HG02981 (cell line): ENCODE results near the gene GPT2.
"Not testable (repeated sequence)": the region's sequence is repeated elsewhere in the genome, so short reads cannot be mapped to it uniquely, and the experiment has no call there.

Experiments used
- ATAC-seq: cut with Tn5 transposase; IDR thresholded peaks from one replicate; pipeline ENCODE4 v1.9.1; 2021; ENCODE audit warnings: mild to moderate bottlenecking, moderate library complexity; ENCODE audit not compliant: unreplicated experiment

Gene GPT2

GRCh38 chr16:46862555-46863447 is 21.4 kb upstream of the GPT2 start:
- no peak for ATAC-seq

DNA sequence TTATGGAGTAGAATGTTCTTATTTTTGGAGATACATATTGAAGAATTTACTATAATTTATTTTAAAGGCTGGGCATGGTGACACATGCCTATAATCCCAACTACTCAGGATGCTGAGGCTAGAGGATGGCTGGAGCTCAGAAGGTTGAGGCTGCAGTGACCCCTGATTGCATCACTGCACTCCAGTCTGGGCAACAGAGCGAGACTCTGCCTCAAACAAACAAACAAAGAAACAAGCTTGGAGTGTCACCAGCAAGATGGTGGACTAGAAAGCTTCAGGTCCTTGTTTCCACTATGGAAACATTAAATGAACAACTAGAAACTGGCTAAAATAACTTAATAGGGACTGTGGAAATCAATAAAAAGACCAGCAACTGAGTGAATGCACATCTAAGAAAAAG is 17.9 kb upstream of the GPT2 start:
- ATAC-seq, result no peak

GRCh38 chr16:46867486-46867885 is 16.7 kb upstream of the GPT2 start:
- not testable (repeated sequence) for ATAC-seq

- ATAC-seq, result not testable (repeated sequence)
Measured at GRCh38 chr16:46868891-46869290, 15.3 kb upstream of the GPT2 start.

DNA sequence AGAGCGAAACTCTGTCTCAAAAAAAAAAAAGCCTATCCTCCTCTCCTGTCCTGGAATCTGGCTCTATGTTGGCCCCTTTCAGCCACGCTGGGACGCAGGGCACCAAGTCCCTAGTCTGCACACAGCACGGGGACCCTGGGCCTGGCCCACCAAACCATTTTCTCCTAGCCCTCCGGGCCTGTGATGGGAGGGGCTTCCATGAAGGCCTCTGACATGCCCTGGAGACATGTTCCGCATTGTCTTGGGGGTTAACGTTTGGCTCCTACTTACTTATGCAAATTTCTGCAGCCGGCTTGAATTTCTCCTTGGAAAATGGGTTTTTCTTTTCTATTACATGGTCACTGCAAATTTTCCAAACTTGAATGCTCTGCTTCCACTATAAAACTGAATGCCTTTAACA is 12.6 kb upstream of the GPT2 start:
- ATAC-seq, result no peak

DNA sequence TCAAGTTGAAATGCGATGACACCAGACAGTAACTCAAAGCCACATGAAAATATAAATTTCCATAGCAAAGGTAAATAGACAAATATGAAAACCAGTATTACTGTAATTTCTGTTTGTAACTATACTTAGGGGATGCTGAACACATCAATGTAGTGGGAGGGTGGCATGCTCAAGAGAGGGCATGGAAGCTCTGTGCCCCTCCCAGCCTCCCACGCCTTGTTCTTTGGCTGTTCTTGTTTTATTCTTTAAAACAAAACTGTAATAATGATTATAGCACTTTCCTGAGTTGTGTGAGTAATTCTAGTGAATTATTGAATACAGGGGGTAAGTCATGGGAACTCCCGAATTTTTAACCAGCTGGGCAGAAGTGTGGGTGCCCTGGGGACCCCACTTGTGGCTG is 11.0 kb upstream of the GPT2 start:
- ATAC-seq, result no peak

DNA sequence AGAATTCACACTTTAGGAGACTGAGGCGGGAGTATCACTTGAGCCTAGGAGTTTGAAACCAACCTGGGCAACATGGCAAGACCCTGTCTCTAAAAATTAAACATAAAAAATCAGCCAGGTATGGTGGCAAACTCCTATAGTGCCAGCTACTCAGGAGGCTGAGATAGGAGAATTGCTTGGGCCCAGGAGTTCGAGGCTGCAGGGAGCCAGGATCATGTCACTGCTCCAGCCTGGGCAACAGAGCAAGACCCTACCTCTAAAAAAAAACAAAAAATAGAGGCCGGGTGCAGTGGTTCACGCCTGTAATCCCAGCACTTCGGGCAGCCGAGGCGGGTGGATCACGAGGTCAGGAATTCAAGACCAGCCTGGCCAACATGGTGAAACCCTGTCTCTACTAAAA is 8.9 kb upstream of the GPT2 start:
- no peak for ATAC-seq

- no peak for ATAC-seq
Measured at GRCh38 chr16:46882304-46882939, 1.7 kb upstream of the GPT2 start.

GRCh38 chr16:46882940-46883307 is 1.2 kb upstream of the GPT2 start:
- no peak for ATAC-seq

DNA sequence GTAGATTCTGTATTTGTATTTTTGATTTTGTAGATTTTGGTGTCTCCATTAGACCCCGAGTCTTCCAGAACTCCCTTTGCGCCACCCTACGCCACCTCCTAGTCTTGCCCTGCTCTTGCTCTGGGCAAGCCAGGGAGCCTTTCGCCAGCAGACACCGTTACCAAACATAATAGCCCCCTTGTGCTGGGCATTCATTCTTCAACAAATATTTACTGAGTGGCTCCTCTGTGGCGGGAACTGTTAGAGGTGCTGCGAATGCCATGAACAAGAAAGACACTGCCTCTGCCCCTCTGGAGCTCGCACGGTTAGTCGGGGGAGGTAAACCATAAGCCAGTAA is 841 bp upstream of the GPT2 start:
- no peak for ATAC-seq

DNA sequence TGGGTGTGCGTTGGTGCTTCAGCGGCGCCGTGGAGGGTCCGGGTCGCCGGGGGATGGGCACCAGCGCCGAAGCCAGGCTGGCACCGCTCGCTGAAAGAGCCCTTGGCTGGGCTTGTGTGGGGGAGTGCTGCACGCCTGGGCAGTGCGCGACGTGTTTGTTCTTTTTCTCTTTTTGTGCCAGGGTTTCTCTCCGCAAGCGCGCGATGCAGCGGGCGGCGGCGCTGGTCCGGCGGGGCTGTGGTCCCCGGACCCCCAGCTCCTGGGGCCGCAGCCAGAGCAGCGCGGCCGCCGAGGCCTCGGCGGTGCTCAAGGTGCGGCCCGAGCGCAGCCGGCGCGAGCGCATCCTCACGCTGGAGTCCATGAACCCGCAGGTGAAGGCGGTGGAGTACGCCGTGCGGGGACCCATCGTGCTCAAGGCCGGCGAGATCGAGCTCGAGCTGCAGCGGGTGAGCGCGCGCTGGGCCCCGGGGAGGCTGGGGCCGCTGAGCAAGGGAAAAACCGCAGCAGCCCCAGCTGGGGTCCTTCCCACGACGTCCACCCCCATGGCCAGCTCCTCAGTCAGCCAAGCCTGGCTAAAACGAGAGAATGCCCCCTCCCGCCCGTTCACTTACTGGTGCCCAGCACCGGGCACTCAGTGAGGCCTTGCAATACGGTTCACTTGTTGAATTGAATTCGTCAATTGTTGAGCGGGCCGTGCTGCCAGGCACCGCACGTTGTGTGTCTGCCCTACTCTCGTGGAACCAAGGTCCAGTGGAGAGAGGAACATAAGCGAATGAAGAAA is 541 bp downstream of the GPT2 start:
- peak; percentile 12 for ATAC-seq

DNA sequence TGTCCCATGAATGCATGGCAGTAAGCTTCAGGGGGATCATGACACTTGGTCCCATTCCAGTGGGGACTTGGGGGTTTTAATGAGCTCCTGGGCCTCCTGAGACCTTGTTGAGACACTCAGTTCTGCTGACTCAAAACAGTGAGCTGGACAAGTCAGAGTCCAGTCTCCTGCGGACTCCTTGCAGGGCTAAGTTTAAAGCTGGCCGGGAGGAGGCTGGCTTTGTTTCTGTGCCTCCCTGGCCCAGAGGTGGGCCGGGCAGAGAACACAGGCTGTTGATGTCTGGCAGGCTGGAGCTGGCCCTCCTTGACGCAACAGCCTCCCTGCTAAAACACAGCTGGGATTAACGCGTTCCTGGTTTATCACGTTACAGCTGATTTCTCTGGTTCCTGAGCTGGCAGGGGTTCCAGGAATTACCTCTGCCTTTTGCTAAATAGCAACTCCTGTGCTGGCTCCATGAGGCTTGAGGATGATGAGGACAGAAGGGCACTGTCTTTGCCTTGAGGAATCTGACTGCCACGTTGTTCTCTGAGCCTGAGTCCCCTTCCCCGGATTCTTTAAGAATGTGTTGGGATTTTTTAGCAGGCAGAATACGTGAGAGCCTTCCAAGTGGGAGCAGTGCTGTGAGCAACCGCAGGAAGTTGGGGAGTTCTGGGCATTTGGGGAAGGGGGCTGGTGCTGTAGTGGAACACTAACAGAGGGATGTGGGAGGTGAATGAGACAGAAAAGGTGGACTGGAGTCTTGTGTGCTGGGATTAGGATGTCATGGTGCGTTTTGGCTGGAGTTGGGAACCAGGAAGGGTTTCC is 2.0 kb downstream of the GPT2 start:
- ATAC-seq, result no peak

GRCh38 chr16:46886764-46887523 is 2.8 kb downstream of the GPT2 start:
- ATAC-seq, result no peak

GRCh38 chr16:46887524-46887854 is 3.3 kb downstream of the GPT2 start:
- ATAC-seq, result no peak

DNA sequence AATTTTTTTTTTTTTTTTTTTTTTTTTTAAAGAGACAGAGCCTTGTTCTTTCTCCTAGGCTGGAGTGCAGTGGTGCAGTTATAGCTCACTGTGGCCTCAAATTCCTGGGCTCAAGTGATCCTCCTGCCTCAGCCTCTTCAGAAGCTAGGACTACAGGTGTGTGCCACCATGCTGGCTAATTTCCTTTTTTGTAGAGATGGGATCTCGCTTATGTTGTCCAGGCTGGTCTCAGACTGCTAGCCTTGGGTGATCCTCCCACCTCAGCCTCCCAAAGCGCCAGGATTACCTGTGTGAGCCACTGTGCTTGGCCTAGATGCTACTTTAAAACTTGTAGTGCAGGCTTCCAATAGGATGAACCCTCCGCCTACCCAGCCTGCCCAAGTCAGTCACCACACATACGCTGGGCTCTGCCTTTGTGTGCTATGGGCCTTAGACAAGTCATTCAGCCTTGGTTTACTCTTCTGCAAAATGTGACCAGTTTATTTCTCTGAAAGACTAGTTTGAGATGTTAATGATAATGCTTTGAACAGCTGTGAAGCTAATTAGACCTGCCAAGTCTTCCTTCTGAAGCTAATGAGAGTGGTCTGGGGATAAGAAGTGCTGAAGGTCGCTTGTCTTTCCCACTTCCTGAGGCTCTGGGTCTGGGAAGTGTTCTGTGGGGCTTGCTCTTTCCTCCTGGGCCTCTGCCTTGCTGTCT is 5.2 kb downstream of the GPT2 start:
- ATAC-seq, result no peak

- ATAC-seq, result no peak
Measured at GRCh38 chr16:46889942-46890300, 5.8 kb downstream of the GPT2 start.

- no peak for ATAC-seq
Measured at GRCh38 chr16:46891910-46892309, 7.7 kb downstream of the GPT2 start.

DNA sequence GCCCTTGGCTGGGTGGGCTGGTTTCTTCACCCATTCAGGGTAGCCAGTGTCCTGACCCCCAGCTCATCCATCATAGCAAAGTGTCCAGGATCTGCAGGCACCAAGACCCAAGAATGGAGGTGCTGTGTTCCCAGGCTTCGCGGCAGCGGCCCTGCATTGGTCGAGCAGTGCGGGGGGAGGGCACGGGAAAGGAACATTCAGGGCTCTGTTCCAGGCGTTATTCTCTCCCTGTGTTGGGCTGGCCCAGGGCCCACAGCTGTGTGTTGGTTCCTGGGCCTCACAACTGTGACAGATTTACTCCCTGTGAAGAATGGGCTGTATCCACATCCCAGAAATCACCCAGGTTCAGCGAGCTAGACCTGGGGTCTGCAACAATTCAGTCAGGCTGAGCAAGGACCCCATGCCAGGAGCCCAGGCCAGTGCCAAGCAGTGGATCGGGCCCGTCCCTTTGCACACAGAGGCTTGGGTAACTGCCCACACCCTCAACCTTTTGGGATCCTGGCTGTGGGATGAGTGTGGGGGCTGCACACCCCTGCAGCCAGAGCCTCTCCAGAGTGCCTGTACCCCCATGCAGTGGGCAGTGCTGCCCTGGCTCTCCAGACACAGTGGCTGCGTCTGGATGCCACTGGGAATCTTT is 10.0 kb downstream of the GPT2 start:
- no peak for ATAC-seq
